GM12878 (cell line): ENCODE data around the gene KLHL18. TPM values are rescaled to one million over a fixed set of nuclear protein-coding genes. Genes with fewer than 3 reads are reported as not detected.

ENCODE experiments used
- ATAC-seq: fragments of 200-7000 bp; cut with Tn5 transposase; 3 replicates; pipeline ENCODE4 v1.9.1; 2020; ENCODE audit warnings: mild to moderate bottlenecking, moderate library complexity
- BruUV-seq: library from RNA; stranded (reverse); fragments of 400-500 nt; replicated peaks from 2 replicates; lab custom pipeline; 2021; lab: Mats Ljungman, UMichigan
- CTCF ChIA-PET: fragments of 300-600 bp; sonication (Branson Sonifier 250); formaldehyde crosslinking; extraction: SDS; loops from one replicate; lab custom pipeline; 2021; ENCODE audit warnings: inconsistent platforms; lab: Yijun Ruan, JAX
- POLR2A ChIA-PET: fragments of 350-600 bp; formaldehyde crosslinking; extraction: SDS; loops from one replicate; lab custom pipeline; 2021; ENCODE audit warnings: inconsistent platforms; lab: Charles Lee
- RAD21 ChIA-PET: fragments of 300-600 bp; sonication (Branson Sonifier 250); formaldehyde crosslinking; loops from one replicate; lab custom pipeline; 2023; ENCODE audit warnings: antibody characterized with exemption; ENCODE audit not compliant: unreplicated experiment; lab: Charles Lee
- SMC1A ChIA-PET: fragments of 300-600 bp; sonication (Branson Sonifier 250); formaldehyde crosslinking; loops from one replicate; lab custom pipeline; 2023; ENCODE audit not compliant: unreplicated experiment, uncharacterized antibody; lab: Charles Lee
- DNase-seq: peaks from one replicate; pipeline ENCODE4 v3.0.0-alpha.2; 2011; ENCODE audit warnings: low read depth, low spot score
- FAIRE-seq: peaks from 3 replicates; lab custom pipeline; 2011; peaks lifted over from hg19 to GRCh38; lab: Jason Lieb, UNC
- H2AFZ ChIP-seq: 2 replicates; pipeline ENCODE4 v1.6.0; 2011; ENCODE audit warnings: low read depth, low read length, control low read depth; ENCODE audit not compliant: control insufficient read depth
- H3K27ac ChIP-seq: 2 replicates; pipeline ENCODE4 v1.5.1; 2011; ENCODE audit warnings: control low read depth; ENCODE audit not compliant: control insufficient read depth, insufficient read depth
- H3K27me3 ChIP-seq, 2 experiments: replicated peaks in 1 of 2; 2 replicates each; pipeline versions ENCODE4 v1.6.0 to v1.6.1; 2011; ENCODE audit warnings: low read length in 1 of 2; ENCODE audit not compliant: control insufficient read depth in 2 of 2, insufficient read depth in 2 of 2
- H3K36me3 ChIP-seq, 2 experiments: 2 replicates each; pipeline ENCODE4 v1.5.1; 2011; ENCODE audit warnings: low read length in 1 of 2; ENCODE audit not compliant: control insufficient read depth in 2 of 2, insufficient read depth in 2 of 2
- H3K4me1 ChIP-seq: 2 replicates; pipeline ENCODE4 v1.6.1; 2011; ENCODE audit warnings: mild to moderate bottlenecking, low read length, moderate library complexity, mixed read lengths; ENCODE audit not compliant: control insufficient read depth, insufficient read depth
- H3K4me2 ChIP-seq: 2 replicates; pipeline ENCODE4 v1.6.0; 2011; ENCODE audit warnings: control low read depth; ENCODE audit not compliant: control insufficient read depth, insufficient read depth
- H3K4me3 ChIP-seq: fragments of 200-600 bp; sonication (generic); 2 replicates; pipeline ENCODE4 v1.5.1; 2016
- H3K79me2 ChIP-seq: 2 replicates; pipeline ENCODE4 v1.6.0; 2011; ENCODE audit warnings: low read length; ENCODE audit not compliant: control insufficient read depth, insufficient read depth
- H3K9ac ChIP-seq: 2 replicates; pipeline ENCODE4 v1.8.0; 2011; ENCODE audit warnings: low read length, control low read depth, mixed read lengths; ENCODE audit not compliant: control insufficient read depth, insufficient read depth
- H3K9me3 ChIP-seq: replicated peaks from 3 replicates; pipeline ENCODE4 v1.5.1; 2011; ENCODE audit warnings: mild to moderate bottlenecking, low read length; ENCODE audit not compliant: control insufficient read depth, insufficient read depth
- H4K20me1 ChIP-seq: 2 replicates; pipeline ENCODE4 v1.6.0; 2011; ENCODE audit not compliant: control insufficient read depth, insufficient read depth
- HCFC1 ChIP-seq: fragments of 150-350 bp; IDR thresholded peaks from 2 replicates; pipeline ENCODE4 v1.6.1; 2014; ENCODE audit warnings: low read length
- IRF3 ChIP-seq: fragments of 450-650 bp; IDR thresholded peaks from 2 replicates; pipeline ENCODE4 v1.6.1; 2014; ENCODE audit warnings: mild to moderate bottlenecking
- SPI1 ChIP-seq: IDR thresholded peaks from 2 replicates; pipeline ENCODE4 v1.6.1; 2011; ENCODE audit warnings: low read depth, mild to moderate bottlenecking, low read length, moderate library complexity, borderline replicate concordance; ENCODE audit not compliant: insufficient read depth
- YY1 ChIP-seq: IDR thresholded peaks from 2 replicates; pipeline ENCODE4 v1.6.1; 2011; ENCODE audit warnings: low read depth, mild to moderate bottlenecking, low read length
- WGBS: methylation state at CpG from one replicate; pipeline ENCODE4 v1.1.6; 2016; ENCODE audit warnings: low lambda C conversion rate; ENCODE audit not compliant: insufficient replicate concordance, insufficient coverage; ENCODE audit errors: missing lambda C conversion rate; 5-methylcytosine and 5-hydroxymethylcytosine counted together
- in situ Hi-C: fragments of 300-500 bp; cut with MboI; formaldehyde crosslinking; loops from 9 replicates; pipeline ENCODE4 v1.14.3; 2018; ENCODE audit warnings: mixed read lengths
- intact Hi-C: fragments of 100-400 bp; cut with micrococcal nuclease; formaldehyde crosslinking; loops from one replicate; pipeline ENCODE4 v1.14.2; 2022; ENCODE audit not compliant: unreplicated experiment
- polyA plus RNA-seq, 11 experiments: library from polyadenylated mRNA; depleted of rRNA in 4 of 11; unstranded in 6 of 11; stranded (reverse) in 5 of 11; fragments of >200 nt; fragmentation: Nextera tagmentation in 4 of 11; fragmentation: Illumina TruSeq in 1 of 11; extraction: Ambion mirVana in 4 of 11; extraction: Trizol in 1 of 11; gene quantifications; 1 replicate in 1 of 11; 2 replicates in 10 of 11; pipeline versions ENCODE4 v1.2.1 to v1.2.3, GENCODE V29; 2011 to 2016; ENCODE audit warnings: inconsistent platforms in 2 of 11, missing spikeins in 2 of 11, low read depth in 1 of 11
- total RNA-seq, 4 experiments: library from RNA; depleted of rRNA in 3 of 4; stranded (reverse); fragments of >200 nt in 3 of 4; fragmentation: Illumina TruSeq in 1 of 4; extraction: Trizol in 1 of 4; gene quantifications; 2 replicates each; pipeline versions ENCODE4 v1.2.1 to v1.2.3, GENCODE V29; 2013 to 2021

The KLHL18 gene
- total and polyA plus RNA-seq, 10 of the 15 experiments (the other 5 are each of a cell fraction or from before 2014, with no cell fraction given), result 24.0 to 69.8 (median 51.7) TPM

DNA sequence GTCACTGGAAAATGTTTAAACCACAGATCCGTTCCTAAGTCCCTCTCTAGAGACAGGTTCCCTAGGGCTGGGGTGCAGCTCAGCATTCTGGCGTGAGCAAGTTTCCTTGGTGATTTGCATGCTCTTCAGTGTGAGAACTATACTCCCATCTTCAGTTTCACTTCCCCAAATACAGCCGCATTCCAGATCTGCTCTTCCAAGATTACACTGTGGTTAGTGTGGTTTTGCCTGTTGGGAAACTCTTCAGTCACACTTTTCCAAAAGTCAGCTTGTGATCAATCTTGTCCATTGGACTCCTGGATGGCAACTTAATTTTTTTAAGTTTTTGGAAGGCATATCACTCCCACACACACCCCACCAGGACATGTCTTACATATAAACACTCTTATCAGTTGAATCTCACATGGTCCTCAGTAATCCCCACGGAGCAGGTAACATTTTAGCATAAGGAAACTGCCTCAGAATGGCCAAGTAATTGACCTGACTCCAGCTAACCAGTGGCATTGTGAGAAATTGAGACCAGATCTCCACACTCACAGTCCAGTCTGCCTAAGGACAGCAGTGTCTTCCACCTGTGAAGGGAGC lies 64.6 kb downstream of the KLHL18 start (continued):
- TF ChIP-seq IRF3, result no peak

- Histone ChIP-seq H2AFZ (no peak overlapping the region), H3K9me3 (no peaks in the 10 kb centered on the region; the same call in 2 of the 3 replicates), H3K79me2 (no peaks in the 10 kb centered on the region), H4K20me1 (no peaks in the 10 kb centered on the region), H3K36me3 (peaks cover 9% of the 10 kb centered on the region in 2 experiments), H3K9ac (no peak overlapping the region), H3K27me3 (no peaks in the 10 kb centered on the region), H3K4me1 (peaks cover 22% of the 10 kb centered on the region), H3K4me3 (no peak overlapping the region), H3K27ac (no peak overlapping the region), H3K4me2 (no peak overlapping the region)
- ChIA-PET CTCF (interaction anchor here (0.8 to 1.2 kb wide), 2 partner anchors 25 to 187 kb away, joined by 3 read pairs; no protein-coding TSS in a partner anchor), POLR2A (interaction anchor here (0.6 to 2.5 kb wide), 3 partner anchors 12 to 124 kb away, joined by 6 to 16 read pairs (median 6); no protein-coding TSS in a partner anchor), SMC1A (interaction anchor here (1.2 to 3.2 kb wide), 3 partner anchors 14 to 65 kb away, joined by 3 to 12 read pairs (median 4); partner anchors contain the start of gene KLHL18), RAD21 (interaction anchor here (0.5 to 2.2 kb wide), 3 partner anchors 57 to 373 kb away, joined by 3 to 10 read pairs (median 5); partner anchors contain the start of gene SETD2)
- in situ Hi-C loops (no loop called here), intact Hi-C loops (no loop called here)
- no peak for TF ChIP-seq HCFC1
- peak; percentile 45; the same call in 1 of the 2 replicates for TF ChIP-seq SPI1
- no peak for TF ChIP-seq YY1
- DNase-seq, result no peak
- BruUV-seq, result no TSS peak
- ATAC-seq, result no peak
- no peak for FAIRE-seq
- 78% methylated on average over 5 of the region's 5 CpGs for WGBS
Observed at GRCh38 chr3:47348411-47349154, 65.8 kb downstream of the KLHL18 start.
